Rectal smooth muscle tissue (tissue), 1 donor: Measurements from ENCODE around the gene BZW1.
"Not testable (repeated sequence)": the region's sequence is repeated elsewhere in the genome, so short reads cannot be mapped to it uniquely, and the experiment has no call there.

ENCODE experiments used
- H3K27ac ChIP-seq: one replicate; pipeline ENCODE4 v1.7.0; 2013; ENCODE audit warnings: low read depth, low read length, inconsistent platforms
- H3K27me3 ChIP-seq: one replicate; pipeline ENCODE4 v1.7.0; 2013; ENCODE audit warnings: low read length; ENCODE audit not compliant: control insufficient read depth, insufficient read depth
- H3K36me3 ChIP-seq: one replicate; pipeline ENCODE4 v1.7.0; 2013; ENCODE audit warnings: low read length; ENCODE audit not compliant: control insufficient read depth, insufficient read depth
- H3K4me1 ChIP-seq: one replicate; pipeline ENCODE4 v1.7.0; 2013; ENCODE audit warnings: low read length; ENCODE audit not compliant: control insufficient read depth, insufficient read depth
- H3K4me3 ChIP-seq: one replicate; pipeline ENCODE4 v1.7.0; 2013; ENCODE audit warnings: low read length
- H3K9ac ChIP-seq: one replicate; pipeline ENCODE4 v1.7.0; 2013; ENCODE audit warnings: low read length

The BZW1 gene

GRCh38 chr2:200797242-200797770, 14.4 kb upstream of the BZW1 start:
- H3K27me3 ChIP-seq: no peaks in the 10 kb centered on the region
- no peak overlapping the region for H3K9ac ChIP-seq
- H3K4me1 ChIP-seq: no peaks in the 10 kb centered on the region
- H3K36me3 ChIP-seq: no peaks in the 10 kb centered on the region
- H3K27ac ChIP-seq: no peak overlapping the region
- no peak overlapping the region for H3K4me3 ChIP-seq

- no peaks in the 10 kb centered on the region for H3K27me3 ChIP-seq
- no peak overlapping the region for H3K9ac ChIP-seq
- H3K36me3 ChIP-seq: no peaks in the 10 kb centered on the region
- no peak overlapping the region for H3K4me3 ChIP-seq
- H3K4me1 ChIP-seq: no peaks in the 10 kb centered on the region
- H3K27ac ChIP-seq: no peak overlapping the region
These were observed 13.2 kb upstream of the BZW1 start for GRCh38 chr2:200798514-200798913.

DNA sequence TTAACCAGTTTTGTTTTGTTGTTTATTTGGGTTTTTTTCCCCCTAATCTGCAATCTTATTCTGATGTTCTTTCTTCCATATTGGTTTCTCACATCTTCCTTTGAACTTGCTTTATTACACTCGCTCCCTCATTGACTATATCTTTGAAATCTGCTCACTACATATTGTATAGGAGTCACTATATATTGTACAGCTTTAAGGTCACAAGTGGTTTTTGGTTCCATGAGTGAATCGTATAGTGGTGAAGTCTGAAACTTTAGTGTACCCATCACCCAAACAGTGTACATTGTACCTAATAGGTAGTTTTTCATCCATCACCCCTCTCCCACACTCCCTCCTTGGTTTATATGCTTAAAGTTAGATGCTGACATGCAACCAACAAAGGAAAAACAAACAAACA, 11.3 kb upstream of the BZW1 start:
- Histone ChIP-seq H3K36me3 (no peaks in the 10 kb centered on the region), H3K27me3 (no peaks in the 10 kb centered on the region), H3K27ac (no peak overlapping the region), H3K4me1 (no peaks in the 10 kb centered on the region), H3K4me3 (no peak overlapping the region), H3K9ac (no peak overlapping the region)

DNA sequence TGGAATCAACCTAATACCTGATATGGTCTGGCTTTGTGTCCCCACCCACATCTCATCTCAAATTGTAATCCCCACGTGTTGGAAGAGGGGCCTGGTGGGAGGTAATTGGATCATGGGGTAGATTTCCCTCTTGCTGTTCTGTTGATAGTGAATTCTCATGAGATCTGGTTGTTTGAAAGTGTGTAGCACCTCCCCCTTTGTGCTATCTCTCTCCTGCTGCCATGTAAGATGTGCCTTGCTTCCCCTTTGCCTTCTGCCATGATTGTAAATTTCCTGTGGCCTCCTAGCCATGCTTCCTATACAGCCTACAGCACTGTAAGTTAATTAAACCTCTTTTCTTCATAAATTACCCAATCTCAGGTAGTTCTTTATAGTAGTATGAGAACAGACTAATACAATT, 10.3 kb upstream of the BZW1 start:
- not testable (repeated sequence) for H3K27me3 ChIP-seq, H3K27ac ChIP-seq, H3K36me3 ChIP-seq, H3K4me1 ChIP-seq, H3K9ac ChIP-seq, H3K4me3 ChIP-seq

DNA sequence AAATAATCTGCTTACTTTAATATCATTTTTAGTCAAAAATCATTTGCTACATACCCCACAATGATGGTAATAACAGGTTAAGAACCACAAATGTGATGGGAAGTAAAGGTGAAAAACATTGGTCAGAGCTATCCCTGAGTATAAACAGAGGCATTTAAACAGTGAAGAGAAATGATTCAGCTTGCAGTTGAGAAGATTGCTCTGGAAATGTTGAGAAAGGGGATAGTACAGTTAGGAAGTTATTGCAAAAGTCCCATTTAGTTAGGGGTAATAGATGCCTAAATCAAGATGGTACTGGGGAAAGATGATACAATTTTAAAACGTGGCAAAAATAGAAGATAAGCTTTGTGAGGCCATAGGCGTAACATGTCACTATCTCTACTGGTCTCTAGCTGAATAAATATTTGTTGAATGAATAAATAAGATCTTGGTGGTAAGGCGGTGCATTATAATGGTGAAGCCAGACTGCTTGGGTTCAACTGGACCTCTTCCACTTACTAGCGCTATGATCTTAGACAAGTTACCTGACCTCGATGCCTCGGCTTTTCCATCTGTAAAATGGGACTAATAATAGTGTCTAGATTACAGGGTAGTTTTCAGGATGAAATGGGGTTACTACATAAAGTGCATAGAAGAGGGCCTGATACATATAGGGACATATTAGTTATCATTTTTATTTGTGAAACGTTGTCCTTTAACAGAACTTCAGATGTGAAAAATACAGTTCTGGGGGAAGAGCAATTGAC, 2.0 kb upstream of the BZW1 start:
- Histone ChIP-seq H3K36me3 (no peaks in the 10 kb centered on the region), H3K27me3 (no peaks in the 10 kb centered on the region), H3K9ac (no peak overlapping the region), H3K4me3 (no peak overlapping the region), H3K4me1 (peaks cover 17% of the 10 kb centered on the region), H3K27ac (no peak overlapping the region)

DNA sequence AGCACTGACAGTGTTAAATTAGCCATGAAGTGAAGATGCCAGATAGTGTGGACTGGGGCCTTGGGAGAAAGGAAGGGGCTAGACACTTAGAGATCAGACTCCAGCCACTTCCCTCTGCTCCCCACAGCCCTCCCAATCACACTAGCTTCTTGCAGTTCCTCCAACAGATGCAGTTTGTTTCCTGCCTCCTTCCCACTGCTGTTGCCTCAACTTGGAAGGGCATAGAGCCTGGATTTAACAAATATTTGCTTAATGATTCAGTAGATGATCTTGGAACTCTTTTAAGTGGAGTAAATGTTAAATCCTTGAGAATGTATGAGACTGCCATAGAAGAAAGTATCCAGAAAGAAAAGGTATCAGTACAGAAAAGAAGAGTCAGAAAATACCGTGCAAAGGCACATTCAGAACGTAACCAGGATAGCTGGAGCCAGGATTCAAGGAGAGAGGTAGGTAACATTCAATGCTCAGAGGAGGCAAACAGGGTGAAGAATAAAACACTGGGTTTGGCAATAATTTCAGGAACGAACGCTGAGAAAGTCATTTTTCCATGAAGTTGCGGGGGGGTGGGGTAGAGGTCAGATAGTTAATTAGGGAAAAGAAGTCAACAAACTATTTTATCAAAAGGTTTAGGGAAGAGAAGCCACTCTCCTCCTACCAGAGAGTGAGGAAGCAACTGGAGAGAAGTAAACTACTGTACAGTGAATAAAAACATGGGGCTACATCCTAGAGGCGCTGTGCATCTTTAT, 1.3 kb upstream of the BZW1 start:
- Histone ChIP-seq H3K4me1 (peaks cover 17% of the 10 kb centered on the region), H3K9ac (peak overlapping the region; percentile 2), H3K4me3 (peak overlapping the region; percentile 59), H3K27me3 (no peaks in the 10 kb centered on the region), H3K27ac (peak overlapping the region; percentile 94), H3K36me3 (peaks cover 6% of the 10 kb centered on the region)

- Histone ChIP-seq H3K27ac (peak overlapping the region; percentile 94), H3K4me3 (peak overlapping the region; percentile 59), H3K27me3 (no peaks in the 10 kb centered on the region), H3K9ac (peak overlapping the region; percentile 2), H3K36me3 (peaks cover 8% of the 10 kb centered on the region), H3K4me1 (peaks cover 17% of the 10 kb centered on the region)
These were observed 745 bp upstream of the BZW1 start for GRCh38 chr2:200810998-200811332.

GRCh38 chr2:200812122-200813022, 662 bp downstream of the BZW1 start:
- peaks cover 17% of the 10 kb centered on the region for H3K4me1 ChIP-seq
- peaks cover 18% of the 10 kb centered on the region for H3K36me3 ChIP-seq
- H3K27me3 ChIP-seq: no peaks in the 10 kb centered on the region
- H3K9ac ChIP-seq: peak overlapping the region; percentile 26
- H3K4me3 ChIP-seq: peak overlapping the region; percentile 79
- peak overlapping the region; percentile 94 for H3K27ac ChIP-seq

DNA sequence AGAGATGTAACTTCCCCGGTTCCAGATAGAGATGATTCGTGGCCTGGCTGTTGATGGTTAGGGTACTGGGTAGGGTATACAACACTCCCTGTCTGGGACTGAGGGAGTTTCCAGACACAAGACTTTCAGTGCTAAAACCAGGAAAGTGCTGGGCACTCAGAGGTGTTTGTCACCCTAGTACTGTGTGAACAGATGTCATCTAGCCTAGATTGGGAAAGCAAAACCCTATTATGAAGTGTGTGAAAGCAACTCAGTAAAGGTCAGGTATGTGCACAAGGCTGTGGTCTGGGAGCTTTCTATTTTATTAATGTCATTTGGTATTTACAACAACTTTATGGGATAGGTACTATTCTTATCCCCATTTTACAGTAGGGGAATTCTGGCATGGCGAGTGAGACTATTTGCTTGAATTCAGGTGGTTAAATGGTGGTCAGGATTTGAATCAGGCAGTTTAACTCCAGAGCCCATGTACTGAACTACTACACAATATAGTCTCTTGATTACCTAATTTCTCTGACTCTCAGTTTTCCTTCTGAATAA, 2.6 kb downstream of the BZW1 start:
- no peak overlapping the region for H3K9ac ChIP-seq

DNA sequence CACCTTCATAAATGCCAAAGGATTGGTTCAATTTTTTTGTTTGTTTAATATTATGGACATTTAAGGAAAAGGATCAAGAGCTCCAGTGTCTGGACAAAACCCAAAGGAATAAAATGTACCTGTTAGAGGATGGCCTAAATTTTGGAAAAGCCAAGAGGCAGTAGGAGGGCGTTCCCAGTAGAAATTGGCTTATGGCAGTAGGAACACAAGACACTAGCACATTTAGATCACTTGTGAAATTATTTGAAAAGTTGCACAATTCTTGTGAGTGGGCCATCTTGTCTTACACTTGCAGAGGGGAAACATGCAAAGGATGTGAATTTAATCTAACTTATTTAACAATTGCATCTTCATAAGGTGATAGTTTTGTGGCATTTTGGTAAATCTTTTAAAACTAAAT, 3.2 kb downstream of the BZW1 start:
- no peak overlapping the region for H3K4me3 ChIP-seq
- H3K27ac ChIP-seq: no peak overlapping the region
- H3K27me3 ChIP-seq: no peaks in the 10 kb centered on the region
- peaks cover 28% of the 10 kb centered on the region for H3K36me3 ChIP-seq
- no peak overlapping the region for H3K9ac ChIP-seq
- H3K4me1 ChIP-seq: peaks cover 17% of the 10 kb centered on the region

More for the DNA sequence above, 2.6 kb downstream of the BZW1 start:
- no peak overlapping the region for H3K4me3 ChIP-seq
- peaks cover 28% of the 10 kb centered on the region for H3K36me3 ChIP-seq
- H3K4me1 ChIP-seq: peaks cover 17% of the 10 kb centered on the region
- no peaks in the 10 kb centered on the region for H3K27me3 ChIP-seq
- H3K27ac ChIP-seq: no peak overlapping the region

- H3K4me1 ChIP-seq, H3K27me3 ChIP-seq, H3K9ac ChIP-seq, H3K27ac ChIP-seq, H3K4me3 ChIP-seq: not testable (repeated sequence)
- H3K36me3 ChIP-seq: peaks cover 37% of the 10 kb centered on the region
These were observed 7.0 kb downstream of the BZW1 start for GRCh38 chr2:200818732-200819131.
